SW480 (cell line): ENCODE measurements around the gene NOTCH2.

Experiments used
- DNase-seq: peaks from one replicate; pipeline ENCODE4 v3.0.0-alpha.2; 2016; ENCODE audit warnings: low spot score

The NOTCH2 gene

DNA sequence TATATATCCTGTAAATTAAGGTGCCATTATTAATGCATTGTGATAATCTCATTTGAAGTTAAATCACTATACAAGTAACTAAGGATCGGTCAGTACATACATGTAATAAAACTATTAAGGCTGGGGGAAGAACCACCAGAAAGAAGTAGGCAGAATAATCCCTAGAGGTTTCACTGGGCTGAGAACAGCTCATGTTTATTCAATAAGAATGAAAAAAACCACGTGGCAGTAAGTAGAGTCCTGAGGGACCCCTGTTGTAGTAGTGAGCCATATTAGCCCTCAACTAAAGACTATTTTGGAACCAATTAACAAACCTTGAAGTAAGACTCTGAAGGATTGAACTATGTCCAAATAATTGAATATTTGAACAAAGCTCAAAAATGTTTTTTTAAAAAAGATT lies 126.2 kb downstream of the NOTCH2 start:
- no peak for DNase-seq

DNA sequence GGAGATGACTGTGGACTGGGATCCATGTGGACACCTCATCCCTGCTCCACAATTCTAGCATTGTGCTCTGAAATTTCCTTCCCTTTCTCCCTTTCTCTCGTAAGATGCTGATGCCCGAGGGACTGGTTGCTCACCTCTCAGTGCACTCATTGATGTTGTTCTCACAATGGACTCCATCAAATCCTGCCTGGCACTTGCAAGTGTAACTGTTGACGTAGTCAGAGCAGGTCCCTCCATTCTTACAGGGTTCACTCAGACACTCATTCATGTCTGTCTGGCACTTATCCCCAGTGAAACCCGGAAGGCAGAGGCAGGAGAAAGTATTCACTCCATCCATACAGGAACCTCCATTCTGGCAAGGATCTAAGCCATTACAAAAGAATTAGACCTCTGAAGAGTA lies 128.1 kb downstream of the NOTCH2 start:
- DNase-seq = no peak

DNA sequence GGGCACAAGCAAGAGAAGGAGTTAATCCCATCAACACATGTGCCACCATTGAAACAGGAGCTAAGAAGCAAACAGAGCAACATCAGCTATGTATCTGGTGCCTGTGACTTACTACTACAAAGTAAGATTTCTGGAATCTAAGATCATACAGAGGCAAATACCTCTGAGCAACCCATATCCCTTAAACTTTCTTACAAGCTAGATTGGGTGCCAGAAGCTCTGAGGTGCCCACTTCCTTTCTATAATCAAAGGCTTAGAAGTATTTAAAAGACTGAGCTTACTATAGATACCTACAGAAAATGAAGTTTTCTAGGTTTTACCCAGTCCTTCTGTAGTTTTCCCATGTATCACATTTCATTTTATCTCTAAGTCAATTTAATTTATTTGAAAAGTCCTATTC lies 128.8 kb downstream of the NOTCH2 start:
- DNase-seq = no peak

DNA sequence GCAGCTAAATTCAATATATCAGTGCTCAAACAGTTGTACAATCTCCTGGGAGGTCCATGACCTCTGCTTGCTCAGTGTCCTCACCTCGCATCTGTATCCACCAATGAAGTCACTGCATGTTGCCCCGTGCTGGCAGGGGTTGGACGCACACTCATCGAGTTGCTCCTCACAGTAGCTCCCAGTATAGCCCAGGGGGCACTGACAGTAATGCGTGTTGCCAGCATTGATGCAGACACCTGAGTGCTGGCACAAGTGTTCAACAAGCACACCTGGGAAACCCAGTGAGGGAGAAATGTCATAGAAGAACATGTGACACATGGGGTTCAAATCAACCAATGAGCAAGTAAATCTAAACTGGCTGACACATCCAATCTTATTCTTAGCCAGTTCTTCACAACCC lies 132.3 kb downstream of the NOTCH2 start:
- no peak for DNase-seq

DNA sequence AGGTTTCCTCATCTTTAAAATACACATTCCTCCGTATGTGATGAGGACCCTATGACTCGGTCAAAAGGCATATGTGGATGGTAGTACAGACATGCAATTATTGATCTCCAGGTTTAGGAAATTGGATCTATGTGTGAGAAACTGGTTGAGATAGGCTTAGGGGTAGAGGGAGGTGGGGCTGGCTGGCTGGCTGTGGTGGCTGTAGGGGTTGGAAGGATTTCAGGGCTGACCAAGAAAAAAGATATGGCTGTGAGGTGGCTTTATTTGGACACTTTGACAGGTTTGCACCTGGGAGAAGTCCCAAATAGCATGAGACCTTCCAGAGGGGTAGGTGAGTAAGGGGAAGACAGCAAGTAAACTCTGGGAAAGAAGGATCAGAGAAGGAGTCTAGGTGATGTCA lies 133.5 kb downstream of the NOTCH2 start:
- no peak for DNase-seq

DNA sequence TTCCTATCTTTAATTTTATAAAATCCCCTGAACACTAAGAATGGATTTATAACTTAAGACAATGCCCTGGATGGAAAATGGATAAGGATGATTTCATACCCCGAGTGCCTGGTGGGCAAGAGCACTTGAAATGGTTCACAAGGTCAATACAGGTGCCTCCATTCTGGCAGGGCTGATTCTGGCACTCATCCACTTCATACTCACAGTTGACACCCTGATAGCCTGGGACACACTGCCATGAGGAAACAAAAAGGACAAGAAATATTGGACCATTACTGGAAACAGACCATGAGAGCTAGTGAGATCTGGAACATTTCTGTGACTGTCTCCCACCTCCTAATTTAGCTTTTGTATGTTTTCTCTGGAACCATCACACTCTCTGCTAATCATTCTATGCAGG lies 134.1 kb downstream of the NOTCH2 start:
- no peak for DNase-seq

DNA sequence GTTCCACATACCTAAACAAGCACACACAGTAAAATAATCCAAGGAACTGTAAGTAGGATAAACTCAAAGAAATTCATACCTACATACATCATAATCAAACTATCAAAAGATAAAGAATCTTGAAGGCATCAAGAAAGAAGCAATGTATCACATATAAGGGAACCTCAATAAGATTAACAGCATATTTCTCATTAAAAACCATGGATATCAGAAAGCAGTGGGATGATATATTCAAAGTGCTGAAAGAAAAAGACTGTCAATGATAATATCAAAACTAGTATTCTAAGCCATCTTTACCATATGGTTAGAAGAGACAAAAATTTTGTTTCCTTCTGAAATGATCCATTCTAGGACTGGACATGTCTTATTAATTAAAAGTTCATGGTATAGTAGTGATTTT lies 136.1 kb downstream of the NOTCH2 start:
- DNase-seq = peak; percentile 17

DNA sequence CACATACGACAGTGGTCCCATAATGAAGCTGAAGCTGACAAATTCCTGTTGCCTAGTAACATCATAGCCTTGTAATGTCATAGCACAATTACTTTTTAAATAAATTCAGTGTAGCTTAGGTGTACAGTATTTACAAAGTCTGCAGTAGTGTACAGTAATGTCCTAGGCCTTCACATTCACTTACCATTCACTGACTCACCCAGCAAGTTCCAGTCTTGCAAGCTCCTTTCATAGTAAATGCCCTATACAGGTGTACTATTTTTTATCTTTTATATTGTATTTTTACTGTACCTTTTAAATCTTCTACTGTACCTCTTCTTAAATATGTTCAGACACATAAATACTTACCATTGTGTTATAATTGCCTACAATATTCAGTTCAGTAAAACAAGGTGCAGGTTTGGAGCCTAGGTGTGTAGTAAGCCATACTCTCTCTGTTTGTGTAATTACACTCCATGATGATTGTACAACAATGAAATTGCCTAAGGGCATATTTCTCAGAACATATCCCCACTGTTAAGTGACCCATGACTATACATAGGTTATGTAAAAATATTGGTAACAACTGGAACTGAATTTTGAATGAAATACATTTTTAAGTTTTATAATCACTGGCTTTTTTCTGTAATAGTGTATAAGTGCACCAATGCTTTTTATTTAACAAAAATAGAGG lies 139.7 kb downstream of the NOTCH2 start:
- no peak for DNase-seq

DNA sequence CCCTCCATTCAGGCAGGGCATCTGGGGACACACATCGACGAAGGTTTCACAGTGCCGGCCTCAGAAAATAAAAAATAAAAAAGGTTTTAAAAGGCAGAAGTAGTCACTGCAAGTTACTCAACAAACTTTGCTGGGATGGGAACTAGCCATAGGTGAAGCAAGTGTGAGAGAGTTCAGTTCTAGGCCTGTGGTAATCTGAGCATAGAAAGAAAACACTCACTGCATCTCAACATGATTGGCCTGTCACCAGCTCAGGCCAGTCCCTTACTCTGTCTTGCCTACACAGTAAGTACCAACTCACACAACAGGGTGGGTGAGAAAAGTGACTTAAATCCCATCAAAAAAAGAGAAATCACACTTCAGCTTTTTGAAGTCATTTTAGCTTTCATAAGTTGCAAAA lies 142.9 kb downstream of the NOTCH2 start:
- no peak for DNase-seq

DNA sequence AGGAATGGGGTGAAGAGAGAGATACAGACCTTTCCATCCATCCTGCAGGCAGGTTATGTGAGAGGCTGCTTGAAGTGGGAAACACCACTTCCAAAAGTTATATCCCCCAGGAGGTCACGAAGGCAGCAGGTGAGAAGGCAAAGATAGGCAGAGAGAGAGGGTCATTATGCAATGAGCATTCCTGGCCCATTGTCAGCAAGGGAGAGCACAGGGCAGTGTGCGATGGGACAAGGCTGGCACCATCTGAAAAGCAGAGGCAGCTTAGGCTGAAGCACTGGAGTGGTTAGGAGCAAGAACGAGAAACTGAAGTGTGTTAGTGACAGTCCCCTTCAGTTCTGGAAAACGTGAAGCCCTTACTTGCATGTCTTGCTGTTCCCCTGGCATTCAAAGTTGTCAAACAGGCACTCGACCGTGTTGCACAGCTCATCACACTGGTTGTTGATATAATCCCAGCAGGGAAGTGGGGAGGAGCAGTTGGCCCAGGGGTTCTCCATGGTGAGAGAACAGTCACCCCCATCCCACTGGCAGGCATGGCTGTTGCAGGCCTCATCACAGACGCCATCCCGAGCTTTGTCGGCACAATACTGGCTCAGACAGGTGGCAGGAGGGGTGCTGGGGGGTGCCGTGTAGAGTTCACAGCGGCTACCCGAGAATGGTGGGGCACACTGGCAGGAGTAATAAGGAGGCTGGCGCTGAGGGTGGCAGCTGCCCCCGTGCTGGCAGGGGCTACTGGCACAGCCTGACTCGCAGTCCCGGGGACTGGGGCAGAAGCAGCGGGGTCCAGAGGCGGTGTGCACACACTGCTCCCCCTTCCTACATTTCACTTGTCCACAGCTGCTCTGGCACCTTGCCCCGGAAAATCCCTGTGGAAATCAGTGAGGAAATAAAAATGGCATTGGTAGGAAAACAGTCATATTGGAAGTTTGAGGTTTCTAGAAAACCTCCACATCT lies 144.2 kb downstream of the NOTCH2 start:
- no peak for DNase-seq

DNA sequence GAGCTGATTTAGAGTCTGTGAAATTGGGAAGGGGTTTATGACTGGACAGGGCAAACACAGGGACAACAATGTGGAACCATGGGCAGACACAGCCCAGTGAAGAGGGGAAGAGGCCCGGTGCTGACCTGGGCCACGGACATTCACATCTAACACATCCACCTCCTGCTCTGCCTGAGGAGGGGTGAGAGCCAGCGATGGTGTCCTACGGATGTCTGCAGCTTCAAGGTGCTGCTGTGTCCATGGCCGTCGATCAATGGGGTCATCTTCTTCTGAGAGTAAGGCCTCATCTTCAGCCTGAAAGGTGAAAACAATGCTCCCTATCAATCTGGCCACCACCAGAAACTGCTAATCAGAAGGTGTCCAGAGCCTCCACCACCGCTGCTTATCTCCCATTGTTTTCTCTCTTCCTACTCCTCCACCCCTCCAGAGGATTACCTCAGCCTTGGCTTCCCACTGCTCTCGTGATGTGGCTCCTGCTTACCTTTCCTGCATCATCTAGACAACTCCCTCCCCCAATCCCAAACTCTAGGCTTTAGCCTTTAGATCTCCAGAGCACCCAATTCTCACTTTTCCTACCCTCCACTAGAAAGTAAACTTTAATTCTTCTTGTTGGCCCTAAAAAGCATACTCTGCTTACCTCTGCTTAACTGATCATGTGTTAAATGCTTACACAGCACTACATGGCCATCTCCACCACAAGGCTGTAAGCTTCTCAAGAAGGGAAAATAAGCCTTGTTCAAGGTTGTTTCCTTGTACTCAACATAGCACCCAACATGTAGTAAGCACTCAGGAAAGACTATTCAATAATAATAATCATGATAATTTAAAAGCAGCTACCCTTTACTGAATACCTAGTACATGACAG lies 149.1 kb downstream of the NOTCH2 start:
- DNase-seq = no peak

DNA sequence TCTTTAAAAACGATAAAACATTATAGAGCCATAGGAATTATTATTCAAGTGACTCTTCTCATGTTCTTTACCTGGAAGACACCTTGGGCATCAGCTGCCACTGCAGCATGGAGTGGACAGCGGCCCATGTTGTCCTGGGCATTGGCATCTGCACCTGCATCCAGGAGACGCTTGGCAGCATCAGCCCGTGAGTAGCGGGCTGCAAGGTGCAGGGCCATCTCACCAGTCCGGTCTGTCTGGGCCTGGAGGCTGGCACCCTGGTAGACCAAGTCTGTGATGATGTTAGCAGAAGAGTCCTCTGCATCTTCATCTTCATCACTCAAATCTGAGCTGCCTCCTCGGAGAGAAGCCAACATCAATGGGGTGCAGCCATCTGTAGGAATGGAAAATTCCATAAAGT lies 150.2 kb downstream of the NOTCH2 start:
- no peak for DNase-seq

DNA sequence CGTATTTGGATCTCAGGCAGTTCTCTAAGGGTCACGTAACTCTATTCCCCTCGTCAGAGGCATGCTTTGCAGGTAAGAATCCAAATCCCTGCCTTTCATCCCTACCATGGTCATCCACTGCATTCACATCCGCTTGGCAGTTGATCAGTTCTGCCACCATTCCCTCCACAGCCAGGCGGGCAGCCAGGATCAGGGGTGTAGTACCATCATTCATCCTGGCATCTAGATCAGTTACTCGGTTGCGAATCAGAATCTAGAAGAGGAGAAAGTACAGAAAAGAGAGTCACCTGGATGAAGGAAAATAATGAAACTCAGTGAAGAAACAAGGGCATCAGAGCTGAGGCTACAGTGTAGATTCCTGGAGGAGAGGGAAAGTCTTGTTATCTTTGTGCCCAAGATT lies 151.2 kb downstream of the NOTCH2 start:
- no peak for DNase-seq

DNA sequence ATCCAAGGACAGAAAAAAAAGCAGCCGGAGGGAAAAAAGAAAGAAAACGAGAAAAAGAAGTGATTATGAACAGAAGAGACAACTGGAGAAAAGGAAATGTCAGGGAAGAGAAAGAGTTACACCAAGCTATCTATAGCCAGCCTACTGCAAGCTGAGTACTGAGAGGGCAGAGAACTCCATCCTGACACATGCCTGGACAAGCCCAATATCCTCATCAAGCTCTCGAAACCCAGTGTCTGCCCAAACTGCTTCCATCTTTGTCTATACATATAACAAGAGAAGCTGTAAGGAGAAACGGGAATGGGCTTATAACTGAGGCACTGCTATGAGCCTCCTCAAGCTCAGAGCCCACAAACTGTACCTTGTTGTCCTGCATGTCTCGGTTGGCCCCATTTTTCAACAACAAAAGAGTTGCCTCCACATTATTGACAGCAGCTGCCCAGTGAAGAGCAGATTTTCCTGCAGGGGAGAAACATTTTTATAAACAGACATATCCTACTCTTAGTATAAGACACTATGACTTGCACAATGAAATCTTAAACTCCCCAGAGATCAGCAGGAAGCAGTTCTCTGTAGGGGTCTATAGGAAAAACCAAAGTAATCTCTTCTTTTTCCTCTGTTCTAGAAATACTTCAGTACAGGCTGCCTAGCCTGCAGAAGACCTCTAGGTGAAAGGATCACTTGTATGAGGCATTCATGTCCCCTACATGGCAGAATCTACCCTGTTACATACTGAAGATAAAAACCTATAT lies 152.0 kb downstream of the NOTCH2 start:
- DNase-seq = no peak

DNA sequence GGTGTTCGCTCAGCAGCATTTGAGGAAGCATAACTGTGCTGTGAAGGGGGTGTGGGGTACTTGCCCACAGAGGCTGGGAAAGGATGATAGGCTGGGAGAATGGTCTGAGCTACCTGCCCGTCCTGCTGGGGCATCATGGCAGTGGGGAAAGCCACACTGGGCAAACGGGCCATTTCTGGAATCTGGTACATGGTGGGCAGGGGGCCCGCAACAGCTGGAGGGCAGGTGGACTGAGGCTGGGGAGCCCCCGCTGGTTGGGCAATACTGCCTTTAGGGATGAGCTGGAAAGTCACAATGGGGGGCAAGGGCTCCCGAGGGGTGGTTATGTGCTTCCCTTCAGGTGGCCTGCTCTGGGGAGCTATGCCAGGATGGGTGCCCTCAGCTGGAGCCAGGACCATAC lies 153.9 kb downstream of the NOTCH2 start:
- DNase-seq = no peak

DNA sequence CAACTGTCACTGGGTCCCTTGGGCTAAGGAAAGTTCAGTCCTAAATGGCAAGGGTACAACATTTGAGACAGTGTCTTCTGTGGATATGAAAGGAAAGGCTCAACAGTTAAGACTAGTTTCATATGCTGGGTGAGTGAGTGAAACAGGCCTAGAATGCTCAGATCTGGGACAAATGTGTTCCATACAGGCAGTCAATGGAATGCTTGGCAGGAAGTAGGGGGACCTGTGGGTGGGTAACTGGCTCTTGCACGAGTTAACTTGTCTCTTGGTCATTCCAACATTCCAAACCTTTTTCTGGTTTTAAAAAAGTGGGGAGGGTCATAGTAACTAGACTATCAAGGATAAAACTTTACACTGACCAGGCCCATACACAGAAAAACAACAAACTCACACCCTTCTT lies 155.4 kb downstream of the NOTCH2 start:
- DNase-seq = no peak

DNA sequence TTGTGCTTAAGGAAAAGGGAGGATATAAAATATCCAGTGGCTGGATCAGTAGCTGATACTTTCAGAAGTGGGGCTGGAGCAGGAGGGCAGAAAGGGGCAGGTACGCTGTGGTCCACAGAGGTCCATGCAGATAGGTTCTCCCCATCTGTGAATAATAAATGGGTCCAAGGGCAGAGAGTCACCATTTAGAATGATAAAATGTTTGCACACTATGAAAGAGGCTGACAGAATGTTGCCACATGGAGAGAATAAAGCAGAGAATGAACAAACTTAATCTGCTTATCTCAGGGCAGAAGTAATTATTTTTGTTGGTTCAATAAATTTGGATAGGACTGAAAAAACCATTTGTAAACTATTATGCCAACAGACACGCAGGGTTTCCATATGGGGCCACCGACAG lies 156.5 kb downstream of the NOTCH2 start:
- DNase-seq = no peak

DNA sequence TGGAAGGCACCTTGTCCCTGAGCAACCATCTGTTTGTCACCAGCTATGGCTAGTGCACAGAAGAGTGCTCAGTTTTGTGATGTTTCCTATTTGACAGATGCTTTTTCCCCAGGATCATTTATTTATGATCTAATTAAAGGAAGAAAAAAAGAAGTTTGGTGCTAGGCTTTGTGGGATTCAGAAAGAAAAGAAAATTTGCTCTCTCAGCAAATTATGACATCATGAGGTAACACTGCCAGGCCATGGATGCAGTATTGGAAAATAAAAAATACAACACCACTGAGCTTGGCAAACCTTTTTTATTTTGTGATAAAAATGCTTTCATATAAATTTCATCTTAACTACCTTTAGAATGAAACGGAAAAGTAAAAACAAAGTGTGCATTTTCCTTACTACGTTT lies 157.7 kb downstream of the NOTCH2 start:
- DNase-seq = no peak

DNA sequence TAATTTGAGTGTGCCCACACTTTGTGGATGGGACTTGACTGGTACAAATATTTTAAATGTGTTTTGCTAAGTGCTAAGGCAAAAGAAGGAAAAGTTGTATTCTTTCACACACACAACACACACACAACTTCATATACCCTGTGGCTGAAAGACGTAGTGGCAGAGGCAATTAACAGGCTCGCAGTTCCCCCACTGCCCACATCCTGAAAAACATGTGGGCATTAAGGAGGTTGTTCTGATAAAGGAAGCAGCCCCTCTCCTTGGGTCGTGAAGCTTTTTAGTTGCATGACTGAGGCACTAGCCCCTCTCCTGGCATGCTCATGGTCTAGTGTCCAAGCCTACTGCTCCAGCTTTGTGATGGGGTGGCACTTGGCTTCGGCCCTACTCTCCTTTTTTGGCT lies 158.8 kb downstream of the NOTCH2 start:
- no peak for DNase-seq

DNA sequence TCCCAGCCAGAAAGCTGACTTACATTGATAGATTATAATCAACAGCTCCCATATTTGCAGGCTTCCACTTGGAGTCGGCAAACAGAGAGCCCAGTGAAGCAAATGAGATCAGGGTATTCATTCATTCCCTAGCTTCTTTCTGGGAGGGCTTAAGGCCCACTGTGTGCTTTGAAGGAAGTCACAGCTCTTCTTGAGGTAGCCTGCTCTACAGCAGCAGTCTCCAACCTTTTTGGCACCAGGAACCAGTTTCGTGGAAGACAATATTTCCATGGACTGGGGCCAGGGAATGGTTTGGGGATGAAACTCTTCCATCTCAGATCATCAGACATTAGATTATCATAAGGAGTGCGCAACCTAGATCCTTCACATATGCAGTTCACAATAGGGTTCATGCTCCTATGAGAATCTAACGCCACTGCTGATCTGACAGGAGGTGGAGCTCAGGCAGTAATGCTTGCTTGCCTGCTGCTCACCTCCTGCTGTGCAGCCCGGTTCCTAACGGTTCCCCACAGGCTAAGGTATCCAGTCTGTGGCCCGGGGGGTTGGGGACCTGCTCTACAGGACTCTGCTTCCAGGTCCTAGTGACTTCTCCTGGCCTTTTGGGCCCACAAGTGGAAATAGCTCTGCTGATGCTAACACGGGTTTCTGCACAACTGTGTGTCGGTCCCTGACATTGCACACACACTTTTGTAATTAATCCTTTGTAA lies 159.4 kb downstream of the NOTCH2 start:
- DNase-seq = no peak

DNA sequence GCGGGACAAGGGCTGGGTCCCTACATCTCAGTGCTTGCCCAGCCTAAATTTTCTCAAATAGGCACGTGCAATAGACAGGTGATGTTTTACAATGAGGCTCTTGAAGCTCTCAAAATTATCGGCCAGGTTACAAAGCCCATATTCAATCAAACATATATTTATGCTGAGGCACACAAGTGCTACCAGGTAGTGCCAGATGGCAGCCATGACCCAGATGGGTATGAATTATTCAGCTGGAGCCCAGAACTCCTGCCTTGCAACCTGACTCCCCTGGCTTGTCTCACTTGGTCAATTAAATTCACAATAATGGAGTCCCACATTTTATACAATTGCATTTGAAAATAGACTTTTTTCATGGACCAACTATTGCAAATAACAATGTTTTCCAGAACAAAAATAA lies 160.8 kb downstream of the NOTCH2 start:
- DNase-seq = no peak
